Measurements from ENCODE around the gene TLR10. TPM values are rescaled to one million over a fixed set of nuclear protein-coding genes. Genes with fewer than 3 reads are reported as not detected.

The TLR10 gene
- total and polyA plus RNA-seq, 9 of the 15 experiments (the other 6 are each of a cell fraction or from before 2014, with no cell fraction given), result 0.03 to 0.05 TPM; not detected in 7

GRCh38 chr4:38740303-38740702, 42.5 kb downstream of the TLR10 start:
- ChIA-PET CTCF (ENCODE audit: low intra/inter-chr PET ratio) (interaction anchor here (1.0 kb wide), 1 partner anchor 9 kb away, joined by 4 read pairs; no protein-coding TSS in a partner anchor), POLR2A (interaction anchor here (0.6 to 1.2 kb wide), 3 partner anchors 9 to 665 kb away, joined by 3 read pairs; no protein-coding TSS in a partner anchor)
- no peak for ATAC-seq
- Histone ChIP-seq H3K9ac (ENCODE audit: insufficient read depth in 1 of 2, low read depth in 2 of 2, low read length in 2 of 2) (no peak overlapping the region), H3K27ac (ENCODE audit: extremely low read depth, low read depth, low read length) (no peak overlapping the region), H3K4me1 (replicated peaks in 1 of 2; ENCODE audit: control insufficient read depth in 2 of 2, insufficient read depth in 2 of 2, low read length in 2 of 2) (no peaks in the 10 kb centered on the region), H3K9me1 (ENCODE audit: control insufficient read depth, insufficient read depth, low read length) (no peaks in the 10 kb centered on the region), H3K9me3 (replicated peaks; ENCODE audit: control insufficient read depth, insufficient read depth, low read depth, low read length) (no peaks in the 10 kb centered on the region), H3K79me2 (ENCODE audit: control insufficient read depth, insufficient read depth, low read length) (no peaks in the 10 kb centered on the region), H4K20me1 (replicated peaks; ENCODE audit: control insufficient read depth, insufficient read depth, low read length) (no peaks in the 10 kb centered on the region), H2AFZ (ENCODE audit: low read depth, low read length) (no peak overlapping the region), H3K4me2 (ENCODE audit: insufficient read depth, low read length) (no peak overlapping the region), H3K27me3 (ENCODE audit: control insufficient read depth in 2 of 2, insufficient read depth in 2 of 2, low read length in 2 of 2) (peaks cover 0 to 4% of the 10 kb centered on the region in 2 experiments; a peak in 1 of 5 replicates), H3K36me3 (ENCODE audit: control insufficient read depth, insufficient read depth, low read length) (no peaks in the 10 kb centered on the region), H3K4me3 (no peak overlapping the region)
- TF ChIP-seq NR2C2 (CRISPR knock-in tag; IDR thresholded peaks at IDR 0.05) (no peak), NR2C2 (tag; IDR thresholded peaks at IDR 0.05) (0 out of 2 replicates have a peak, but pooled peaks have one; percentile 42), NR2C1 (IDR thresholded peaks at IDR 0.05) (peak; percentile 54), NR2C1 (tag; IDR thresholded peaks at IDR 0.05) (0 out of 2 replicates have a peak, but pooled peaks have one; percentile 36), TFAM (CRISPR knock-in tag; conservative IDR thresholded peaks at IDR 0.05) (no peak)
- FAIRE-seq, result no peak
- 15% methylated on average over 2 of the region's 2 CpGs for WGBS (ENCODE audit: insufficient coverage, low coverage, missing lambda C conversion rate)
- intact Hi-C loops (cut with micrococcal nuclease) (no loop called here), in situ Hi-C loops (cut with MboI) (no loop called here)
- DNase-seq (ENCODE audit: extremely low read depth in 1 of 4, low spot score in 3 of 4), result no peak
- BruUV-seq (replicated peaks), result no TSS peak

Measured in K562 (cell line).